NCI-H2227 treated with DMSO at 0.1 percent for 48 hours (cell line): ENCODE results near the gene NRN1.

Source experiments
- DNase-seq: peaks from one replicate; lab custom pipeline; 2025; lab: John Stamatoyannopoulos, UW

Gene NRN1

GRCh38 chr6:6002005-6002847 lies 4.5 kb downstream of the NRN1 start:
- DNase-seq, result no peak

GRCh38 chr6:6001443-6001842 lies 5.3 kb downstream of the NRN1 start:
- no peak for DNase-seq

- no peak for DNase-seq
Measured at GRCh38 chr6:5999688-6000608, 6.8 kb downstream of the NRN1 start.

- DNase-seq, result no peak
Measured at GRCh38 chr6:5998711-5999687, 7.7 kb downstream of the NRN1 start.

- DNase-seq, result peak; percentile 7
Measured at GRCh38 chr6:5998236-5998635, 8.5 kb downstream of the NRN1 start.

GRCh38 chr6:5997420-5997987 lies 9.2 kb downstream of the NRN1 start:
- peak; percentile 68 for DNase-seq

GRCh38 chr6:5996714-5997419 lies 9.9 kb downstream of the NRN1 start:
- peak; percentile 89 for DNase-seq

- DNase-seq, result peak; percentile 88
Measured at GRCh38 chr6:5995949-5996713, 10.6 kb downstream of the NRN1 start.

GRCh38 chr6:5995658-5995948 lies 11.1 kb downstream of the NRN1 start:
- DNase-seq, result no peak

GRCh38 chr6:5994999-5995657 lies 11.6 kb downstream of the NRN1 start:
- no peak for DNase-seq

- no peak for DNase-seq
Measured at GRCh38 chr6:5994234-5994998, 12.3 kb downstream of the NRN1 start.

- DNase-seq, result no peak
Measured at GRCh38 chr6:5992551-5993225, 14.0 kb downstream of the NRN1 start.

GRCh38 chr6:5990786-5991185 lies 15.9 kb downstream of the NRN1 start:
- no peak for DNase-seq

GRCh38 chr6:5989141-5989723 lies 17.5 kb downstream of the NRN1 start:
- DNase-seq, result no peak

GRCh38 chr6:5986861-5987260 lies 19.9 kb downstream of the NRN1 start:
- no peak for DNase-seq

- no peak for DNase-seq
Measured at GRCh38 chr6:5984150-5985089, 22.3 kb downstream of the NRN1 start.
